SH-SY5Y (cell line): ENCODE measurements around the gene ITPRIPL1.

Experiments used
- GATA2 ChIP-seq: IDR thresholded peaks from 2 replicates; pipeline ENCODE4 v1.6.1; 2011; ENCODE audit warnings: mild to moderate bottlenecking, low read depth, low read length
- GATA3 ChIP-seq: IDR thresholded peaks from 2 replicates; pipeline ENCODE4 v1.6.1; 2011; ENCODE audit warnings: low read depth, mild to moderate bottlenecking, low read length, moderate library complexity

GRCh38 chr2:96320728-96321622, 4.1 kb upstream of the ITPRIPL1 start:
- TF ChIP-seq GATA3 (no peak), GATA2 (no peak)
